Measurements from ENCODE around the gene KCNH1.

KCNH1 gene

DNA sequence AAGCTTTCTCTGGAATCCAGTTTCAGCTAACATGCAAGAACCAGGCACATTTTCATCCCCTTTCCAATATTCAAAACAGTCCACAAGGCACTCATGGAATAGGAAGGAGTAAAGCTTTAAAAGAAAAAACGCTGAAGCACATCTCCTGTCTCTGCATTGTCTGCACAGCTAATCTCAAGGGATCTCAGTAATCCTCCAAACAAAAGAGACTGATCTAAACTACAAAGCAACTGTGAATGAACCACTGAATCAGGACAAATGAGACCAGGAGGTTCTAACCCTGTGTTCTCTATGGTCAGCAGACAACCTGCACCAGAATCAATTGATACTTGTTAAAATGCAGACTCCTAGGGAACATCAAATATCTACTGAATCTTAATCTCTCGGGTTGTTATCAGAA lies 406.2 kb downstream of the KCNH1 start:
- Histone ChIP-seq H3K36me3 (ENCODE audit: control insufficient read depth in 1 of 2, insufficient read depth in 2 of 2, low read length in 2 of 2) (no peaks in the 10 kb centered on the region), H3K27me3 (ENCODE audit: low read depth, low read length) (no peaks in the 10 kb centered on the region), H3K4me1 (ENCODE audit: control insufficient read depth in 1 of 2, insufficient read depth in 2 of 2, low read length in 2 of 2) (no peaks in the 10 kb centered on the region), H3K27ac (ENCODE audit: low read length) (no peak overlapping the region), H3K9me3 (ENCODE audit: control insufficient read depth in 1 of 2, low read length in 2 of 2) (no peaks in the 10 kb centered on the region), H3K4me3 (ENCODE audit: low read depth in 1 of 2, low read length in 2 of 2) (no peak overlapping the region)

DNA sequence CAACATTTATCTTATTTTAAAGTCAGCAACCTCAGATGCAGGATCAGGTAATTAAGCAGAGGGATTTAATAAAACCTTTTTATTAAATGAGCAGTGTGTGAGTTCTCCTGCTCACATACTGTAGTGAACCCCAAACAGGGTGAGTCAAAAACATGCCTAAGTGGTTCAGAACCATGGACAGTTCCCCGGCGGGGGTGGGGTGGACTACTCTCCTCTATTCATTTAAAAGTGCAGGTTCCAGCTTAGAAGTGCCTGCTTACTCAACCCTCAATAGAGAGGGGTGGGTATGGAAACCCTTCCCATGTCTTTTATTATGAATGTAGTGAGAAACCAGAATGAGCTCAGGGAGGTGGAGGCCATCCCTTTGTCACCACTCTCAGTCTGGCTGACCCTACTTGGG lies 407.3 kb downstream of the KCNH1 start:
- Histone ChIP-seq H3K9me3 (ENCODE audit: control insufficient read depth in 1 of 2, low read length in 2 of 2) (no peaks in the 10 kb centered on the region), H3K4me3 (ENCODE audit: low read depth in 1 of 2, low read length in 2 of 2) (no peak overlapping the region), H3K27me3 (ENCODE audit: low read depth, low read length) (no peaks in the 10 kb centered on the region), H3K36me3 (ENCODE audit: control insufficient read depth in 1 of 2, insufficient read depth in 2 of 2, low read length in 2 of 2) (no peaks in the 10 kb centered on the region), H3K27ac (ENCODE audit: low read length) (no peak overlapping the region), H3K4me1 (ENCODE audit: control insufficient read depth in 1 of 2, insufficient read depth in 2 of 2, low read length in 2 of 2) (no peaks in the 10 kb centered on the region)

DNA sequence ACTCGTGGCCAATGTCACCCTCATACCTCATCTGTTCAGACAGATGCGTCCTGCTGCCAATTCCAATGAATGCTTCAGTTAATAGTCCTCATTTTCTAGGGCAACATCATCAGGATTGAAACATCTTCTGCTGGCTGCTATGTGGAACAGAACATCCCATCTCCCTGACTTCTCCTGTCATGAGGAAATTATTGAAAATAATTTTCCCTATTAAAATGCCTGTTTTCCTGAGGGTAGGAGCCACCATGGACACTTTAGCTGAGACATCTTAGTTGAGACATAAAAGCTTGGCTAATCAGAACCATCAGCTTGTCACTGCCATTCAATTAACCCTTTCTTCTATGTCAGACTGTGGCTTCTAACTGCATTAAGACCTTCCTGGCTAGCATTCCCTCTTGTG lies 409.2 kb downstream of the KCNH1 start:
- Histone ChIP-seq H3K4me3 (ENCODE audit: low read depth in 1 of 2, low read length in 2 of 2) (no peak overlapping the region), H3K27ac (ENCODE audit: low read length) (no peak overlapping the region), H3K36me3 (ENCODE audit: control insufficient read depth in 1 of 2, insufficient read depth in 2 of 2, low read length in 2 of 2) (no peaks in the 10 kb centered on the region), H3K4me1 (ENCODE audit: control insufficient read depth in 1 of 2, insufficient read depth in 2 of 2, low read length in 2 of 2) (no peaks in the 10 kb centered on the region), H3K27me3 (ENCODE audit: low read depth, low read length) (no peaks in the 10 kb centered on the region), H3K9me3 (ENCODE audit: control insufficient read depth in 1 of 2, low read length in 2 of 2) (no peaks in the 10 kb centered on the region)

DNA sequence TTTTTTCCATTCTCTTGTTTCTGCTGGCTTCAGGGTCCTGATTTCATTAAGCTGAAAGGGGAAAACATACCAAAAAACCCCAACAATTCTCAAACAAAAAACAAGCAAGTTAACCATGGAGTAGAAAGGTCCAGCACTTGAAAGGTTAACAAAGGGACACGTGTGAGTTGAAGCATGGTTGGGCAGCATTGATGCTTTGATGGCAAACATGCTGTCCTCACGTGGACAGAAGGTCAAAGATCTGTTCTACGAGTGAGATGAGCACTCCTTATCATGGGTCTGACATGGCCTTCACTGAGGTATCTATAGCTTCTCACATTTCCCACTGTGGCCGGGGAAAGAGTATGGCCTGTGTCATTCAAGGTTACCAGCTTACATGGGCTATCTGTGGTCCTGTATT lies 410.3 kb downstream of the KCNH1 start:
- no peaks in the 10 kb centered on the region for H3K4me1 ChIP-seq (ENCODE audit: control insufficient read depth in 1 of 2, insufficient read depth in 2 of 2, low read length in 2 of 2)
- H3K9me3 ChIP-seq (ENCODE audit: control insufficient read depth in 1 of 2, low read length in 2 of 2) = no peaks in the 10 kb centered on the region
- no peak overlapping the region for H3K4me3 ChIP-seq (ENCODE audit: low read depth in 1 of 2, low read length in 2 of 2)
- no peak overlapping the region for H3K27ac ChIP-seq (ENCODE audit: low read length)
- no peaks in the 10 kb centered on the region for H3K27me3 ChIP-seq (ENCODE audit: low read depth, low read length)
- no peaks in the 10 kb centered on the region for H3K36me3 ChIP-seq (ENCODE audit: control insufficient read depth in 1 of 2, insufficient read depth in 2 of 2, low read length in 2 of 2)

DNA sequence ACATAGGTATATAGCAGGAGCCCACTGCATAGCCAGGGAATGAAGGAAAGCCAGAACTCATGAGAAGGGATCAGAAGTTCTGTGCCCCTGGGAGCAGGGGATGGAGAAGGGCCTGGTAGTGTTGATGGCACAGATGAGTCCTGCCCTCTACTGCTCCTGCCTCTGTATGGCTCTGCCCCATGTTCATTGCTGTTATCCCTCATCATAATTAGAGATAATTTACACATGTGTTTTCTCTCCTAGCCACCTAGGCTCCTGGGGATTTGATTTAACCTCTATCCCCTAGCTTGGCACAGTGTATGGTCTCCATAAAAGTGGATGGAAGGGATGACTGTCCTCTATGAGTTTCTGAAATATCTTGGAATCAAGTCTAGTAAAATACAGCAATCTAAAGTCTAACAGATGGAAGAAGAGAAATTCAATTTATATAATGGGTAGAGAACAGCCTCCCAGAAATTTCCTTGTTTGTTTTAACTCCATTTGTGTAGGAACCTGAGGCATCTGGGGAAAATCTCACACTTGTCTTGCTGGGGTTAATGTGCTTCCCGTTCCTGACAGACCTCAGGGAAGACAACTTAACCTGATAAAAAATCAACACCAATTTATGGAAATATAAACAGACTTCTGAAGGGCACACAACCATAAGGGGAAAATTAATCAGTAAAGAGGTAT lies 411.4 kb downstream of the KCNH1 start:
- no peaks in the 10 kb centered on the region for H3K9me3 ChIP-seq (ENCODE audit: control insufficient read depth in 1 of 2, low read length in 2 of 2)
- H3K36me3 ChIP-seq (ENCODE audit: control insufficient read depth in 1 of 2, insufficient read depth in 2 of 2, low read length in 2 of 2) = no peaks in the 10 kb centered on the region
- no peaks in the 10 kb centered on the region for H3K27me3 ChIP-seq (ENCODE audit: low read depth, low read length)
- H3K4me1 ChIP-seq (ENCODE audit: control insufficient read depth in 1 of 2, insufficient read depth in 2 of 2, low read length in 2 of 2) = no peaks in the 10 kb centered on the region
- no peak overlapping the region for H3K4me3 ChIP-seq (ENCODE audit: low read depth in 1 of 2, low read length in 2 of 2)
- H3K27ac ChIP-seq (ENCODE audit: low read length) = no peak overlapping the region

DNA sequence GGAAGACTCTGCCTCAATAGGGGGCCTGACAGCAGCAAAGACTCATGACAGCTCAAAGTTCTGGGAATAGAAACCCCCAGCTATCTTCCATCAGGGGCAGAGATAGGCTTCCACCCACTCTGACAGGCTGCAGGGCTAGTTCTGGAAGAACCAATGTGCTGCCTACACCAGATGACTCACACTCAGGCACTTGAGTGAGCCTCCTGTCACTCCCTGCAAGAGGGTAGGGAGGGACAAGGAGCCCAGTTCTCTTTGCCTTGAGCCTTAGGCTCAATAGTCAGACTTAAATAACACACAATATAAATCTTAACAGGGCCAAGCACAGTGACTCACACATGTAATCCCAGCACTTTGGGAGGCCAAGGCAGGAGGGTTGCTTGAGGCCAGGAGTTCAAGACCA lies 418.9 kb downstream of the KCNH1 start:
- Histone ChIP-seq H3K27ac (ENCODE audit: low read length) (no peak overlapping the region), H3K9me3 (ENCODE audit: control insufficient read depth in 1 of 2, low read length in 2 of 2) (no peaks in the 10 kb centered on the region), H3K4me1 (ENCODE audit: control insufficient read depth in 1 of 2, insufficient read depth in 2 of 2, low read length in 2 of 2) (no peaks in the 10 kb centered on the region), H3K36me3 (ENCODE audit: control insufficient read depth in 1 of 2, insufficient read depth in 2 of 2, low read length in 2 of 2) (no peaks in the 10 kb centered on the region), H3K27me3 (ENCODE audit: low read depth, low read length) (no peaks in the 10 kb centered on the region), H3K4me3 (ENCODE audit: low read depth in 1 of 2, low read length in 2 of 2) (no peak overlapping the region)

DNA sequence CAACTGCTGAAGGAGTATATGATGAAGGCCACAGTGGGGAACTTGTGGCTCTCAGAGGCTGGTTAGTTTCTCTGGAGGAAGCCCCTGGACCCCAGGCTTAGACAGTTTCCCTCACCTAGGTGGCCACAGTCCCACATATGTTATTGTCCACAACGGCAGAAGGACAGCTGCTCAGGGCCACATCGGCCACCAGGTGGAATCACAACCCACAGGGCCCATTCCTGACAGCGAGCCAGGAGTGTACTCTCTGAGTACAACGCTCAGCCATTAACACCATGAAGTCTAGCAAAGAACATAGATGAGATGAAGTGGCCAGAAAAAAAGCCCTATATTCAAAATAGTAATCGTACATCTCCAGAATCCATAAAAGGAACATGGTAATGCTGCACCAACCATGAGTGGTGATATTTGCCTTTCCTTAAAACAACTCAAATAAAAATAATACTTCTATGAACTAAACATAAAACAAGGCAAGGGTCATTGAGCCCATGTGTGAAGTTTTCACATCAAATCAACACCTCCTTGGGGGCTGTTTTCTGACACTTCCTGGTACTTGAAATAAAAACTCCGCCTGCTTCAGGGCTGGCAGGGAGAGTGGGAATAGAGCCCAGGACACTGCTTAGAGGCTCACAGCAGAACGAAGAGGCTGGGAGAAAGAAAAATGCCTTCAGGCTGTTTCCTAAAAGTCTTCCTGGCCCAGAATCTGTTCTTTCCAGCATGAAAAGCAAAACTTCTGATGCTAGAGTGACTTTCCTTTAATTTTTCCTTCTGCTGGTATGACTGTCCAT lies 421.9 kb downstream of the KCNH1 start:
- Histone ChIP-seq H3K27me3 (ENCODE audit: low read depth, low read length) (no peaks in the 10 kb centered on the region), H3K27ac (ENCODE audit: low read length) (no peak overlapping the region), H3K9me3 (ENCODE audit: control insufficient read depth in 1 of 2, low read length in 2 of 2) (no peaks in the 10 kb centered on the region), H3K4me3 (ENCODE audit: low read depth in 1 of 2, low read length in 2 of 2) (no peak overlapping the region), H3K36me3 (ENCODE audit: control insufficient read depth in 1 of 2, insufficient read depth in 2 of 2, low read length in 2 of 2) (no peaks in the 10 kb centered on the region), H3K4me1 (ENCODE audit: control insufficient read depth in 1 of 2, insufficient read depth in 2 of 2, low read length in 2 of 2) (no peaks in the 10 kb centered on the region)

DNA sequence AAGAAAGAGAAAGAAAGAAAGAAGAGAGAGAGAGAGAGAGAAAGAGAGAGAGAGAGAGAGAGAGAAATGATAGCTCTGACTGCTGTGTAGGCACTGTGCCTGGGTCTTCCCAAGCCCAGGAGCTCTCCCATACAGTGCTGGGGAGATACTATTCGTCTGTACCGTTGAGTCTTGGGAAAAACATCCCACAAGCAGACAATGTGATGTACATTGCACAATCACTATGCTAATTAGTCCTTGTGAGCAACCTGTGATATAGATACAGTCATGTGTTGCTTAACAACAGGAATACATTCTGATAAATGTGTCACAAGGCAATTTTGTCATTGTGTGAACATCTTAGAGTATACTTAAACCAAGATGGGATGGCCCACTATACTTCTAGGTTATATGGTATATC lies 424.2 kb downstream of the KCNH1 start:
- Histone ChIP-seq H3K4me3 (ENCODE audit: low read depth in 1 of 2, low read length in 2 of 2) (no peak overlapping the region), H3K36me3 (ENCODE audit: control insufficient read depth in 1 of 2, insufficient read depth in 2 of 2, low read length in 2 of 2) (no peaks in the 10 kb centered on the region), H3K27me3 (ENCODE audit: low read depth, low read length) (no peaks in the 10 kb centered on the region), H3K4me1 (ENCODE audit: control insufficient read depth in 1 of 2, insufficient read depth in 2 of 2, low read length in 2 of 2) (no peaks in the 10 kb centered on the region), H3K27ac (ENCODE audit: low read length) (no peak overlapping the region), H3K9me3 (ENCODE audit: control insufficient read depth in 1 of 2, low read length in 2 of 2) (no peaks in the 10 kb centered on the region)

DNA sequence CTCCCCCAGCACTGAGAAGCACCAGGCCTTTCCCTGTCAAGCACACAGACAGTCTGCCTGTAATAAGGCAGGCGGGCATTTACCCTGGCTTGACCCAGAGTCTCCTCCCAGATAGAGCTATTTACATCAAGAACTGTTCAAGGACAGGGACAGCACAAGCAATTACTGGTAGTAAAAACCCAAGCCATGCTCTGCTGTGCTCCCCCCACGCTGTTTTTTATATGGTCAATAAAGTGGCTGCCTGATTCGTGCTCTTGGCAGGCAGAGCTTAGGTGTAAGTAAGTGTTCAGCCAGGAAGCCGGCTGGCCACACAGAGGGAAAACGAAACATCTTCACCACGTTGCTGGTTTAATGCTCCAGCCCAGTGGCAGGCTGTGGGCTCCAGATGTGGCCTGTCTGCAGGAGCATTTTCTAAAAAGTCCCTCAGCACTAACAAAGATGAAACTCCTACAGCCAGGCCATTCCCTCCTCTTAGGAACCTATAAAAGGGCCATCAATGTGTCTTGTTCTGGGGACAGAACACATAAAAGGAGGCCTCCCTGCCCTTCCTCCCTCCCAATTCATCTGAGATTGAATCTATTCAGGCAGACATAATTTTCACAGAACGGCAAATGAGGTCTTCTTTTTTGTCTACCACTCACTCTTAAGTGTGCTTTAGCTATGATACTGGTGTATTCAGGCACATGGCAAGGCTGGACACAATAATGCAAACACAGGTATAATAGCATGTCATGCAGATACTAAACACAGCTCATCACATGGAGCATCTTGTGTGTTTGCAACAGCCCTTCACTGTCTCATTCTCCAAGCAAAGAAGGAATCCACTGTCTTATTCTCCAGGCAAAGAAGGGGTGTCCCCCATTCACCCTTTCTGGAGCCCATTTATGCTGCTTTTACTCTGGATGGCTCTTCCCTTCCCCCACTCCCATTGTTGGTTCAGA lies 426.4 kb downstream of the KCNH1 start:
- Histone ChIP-seq H3K4me1 (ENCODE audit: control insufficient read depth in 1 of 2, insufficient read depth in 2 of 2, low read length in 2 of 2) (no peaks in the 10 kb centered on the region), H3K9me3 (ENCODE audit: control insufficient read depth in 1 of 2, low read length in 2 of 2) (no peaks in the 10 kb centered on the region), H3K4me3 (ENCODE audit: low read depth in 1 of 2, low read length in 2 of 2) (no peak overlapping the region), H3K27ac (ENCODE audit: low read length) (no peak overlapping the region), H3K27me3 (ENCODE audit: low read depth, low read length) (no peaks in the 10 kb centered on the region), H3K36me3 (ENCODE audit: control insufficient read depth in 1 of 2, insufficient read depth in 2 of 2, low read length in 2 of 2) (no peaks in the 10 kb centered on the region)

DNA sequence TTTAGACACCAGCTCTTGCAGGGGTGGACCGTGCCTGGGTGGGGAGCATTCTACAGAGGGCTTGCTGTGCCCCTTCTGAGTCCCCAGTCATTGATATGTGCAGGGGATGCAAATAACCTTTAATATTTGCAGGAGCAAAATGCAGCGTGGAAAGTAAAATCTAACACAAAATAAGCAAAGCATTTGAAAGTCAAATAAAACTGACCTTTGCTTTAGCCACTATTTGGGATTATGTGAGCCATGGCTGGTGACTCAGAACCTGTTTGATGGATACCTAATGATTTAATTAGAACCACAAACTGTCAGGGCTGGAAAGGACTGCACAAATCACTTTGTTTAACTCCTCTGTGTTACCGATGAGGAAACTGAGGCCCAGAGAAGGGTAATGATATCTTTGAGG lies 427.7 kb downstream of the KCNH1 start:
- no peaks in the 10 kb centered on the region for H3K36me3 ChIP-seq (ENCODE audit: control insufficient read depth in 1 of 2, insufficient read depth in 2 of 2, low read length in 2 of 2)
- H3K4me3 ChIP-seq (ENCODE audit: low read depth in 1 of 2, low read length in 2 of 2) = no peak overlapping the region
- H3K9me3 ChIP-seq (ENCODE audit: control insufficient read depth in 1 of 2, low read length in 2 of 2) = no peaks in the 10 kb centered on the region
- H3K27me3 ChIP-seq (ENCODE audit: low read depth, low read length) = no peaks in the 10 kb centered on the region
- no peak overlapping the region for H3K27ac ChIP-seq (ENCODE audit: low read length)
- no peaks in the 10 kb centered on the region for H3K4me1 ChIP-seq (ENCODE audit: control insufficient read depth in 1 of 2, insufficient read depth in 2 of 2, low read length in 2 of 2)

DNA sequence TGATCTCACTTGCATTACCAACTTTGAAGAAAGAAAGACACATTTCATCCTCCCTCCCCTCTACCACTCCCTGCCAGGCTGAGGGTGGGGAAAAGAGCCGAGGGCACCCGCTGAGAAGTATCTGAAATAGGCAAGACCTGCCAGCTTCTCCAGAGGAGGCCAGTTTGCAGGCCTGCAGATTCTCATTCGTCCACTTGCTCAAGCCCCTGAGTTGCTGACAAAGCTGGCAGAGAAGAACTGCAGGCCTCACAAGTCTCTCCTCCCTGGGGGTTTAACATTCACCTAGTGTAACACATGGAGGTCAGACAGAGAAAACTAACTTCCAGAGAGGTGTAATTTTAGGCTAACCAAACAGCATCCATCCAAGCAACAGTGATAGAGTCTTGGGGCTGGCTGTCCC lies 428.9 kb downstream of the KCNH1 start:
- no peaks in the 10 kb centered on the region for H3K4me1 ChIP-seq (ENCODE audit: control insufficient read depth in 1 of 2, insufficient read depth in 2 of 2, low read length in 2 of 2)
- H3K4me3 ChIP-seq (ENCODE audit: low read depth in 1 of 2, low read length in 2 of 2) = no peak overlapping the region
- no peaks in the 10 kb centered on the region for H3K9me3 ChIP-seq (ENCODE audit: control insufficient read depth in 1 of 2, low read length in 2 of 2)
- no peaks in the 10 kb centered on the region for H3K27me3 ChIP-seq (ENCODE audit: low read depth, low read length)
- H3K27ac ChIP-seq (ENCODE audit: low read length) = no peak overlapping the region
- H3K36me3 ChIP-seq (ENCODE audit: control insufficient read depth in 1 of 2, insufficient read depth in 2 of 2, low read length in 2 of 2) = no peaks in the 10 kb centered on the region

All from muscle layer of duodenum (tissue), 2 donors.